HTR-8/SVneo (cell line): ENCODE data around the gene MYO1E.
"Not testable (repeated sequence)": the region's sequence is repeated elsewhere in the genome, so short reads cannot be mapped to it uniquely, and the experiment has no call there.

ENCODE experiments used
- DNase-seq: peaks from one replicate; pipeline ENCODE4 v3.0.0; 2011; ENCODE audit warnings: low spot score, mixed read lengths; ENCODE audit not compliant: insufficient read length
- FAIRE-seq: peaks from 2 replicates; lab custom pipeline; 2011; peaks lifted over from hg19 to GRCh38; lab: Jason Lieb, UNC

The MYO1E gene

GRCh38 chr15:59388670-59389069 lies 16.0 kb upstream of the MYO1E start:
- DNase-seq (peak; percentile 51), FAIRE-seq (no peak)

- not testable (repeated sequence) for FAIRE-seq, DNase-seq
Observed at GRCh38 chr15:59387196-59387878, 14.7 kb upstream of the MYO1E start.

- no peak for DNase-seq
- no peak for FAIRE-seq
Observed at GRCh38 chr15:59385171-59385570, 12.5 kb upstream of the MYO1E start.

- DNase-seq (no peak), FAIRE-seq (no peak)
Observed at GRCh38 chr15:59384507-59384906, 11.8 kb upstream of the MYO1E start.

- FAIRE-seq (no peak), DNase-seq (no peak)
Observed at GRCh38 chr15:59380902-59381610, 8.4 kb upstream of the MYO1E start.

GRCh38 chr15:59379531-59379930 lies 6.9 kb upstream of the MYO1E start:
- no peak for FAIRE-seq
- no peak for DNase-seq

GRCh38 chr15:59378855-59379254 lies 6.2 kb upstream of the MYO1E start:
- FAIRE-seq (no peak), DNase-seq (no peak)

GRCh38 chr15:59377924-59378323 lies 5.3 kb upstream of the MYO1E start:
- FAIRE-seq = no peak
- no peak for DNase-seq

GRCh38 chr15:59376733-59377132 lies 4.1 kb upstream of the MYO1E start:
- DNase-seq = no peak
- no peak for FAIRE-seq

GRCh38 chr15:59373215-59373614 lies 544 bp upstream of the MYO1E start:
- FAIRE-seq = no peak
- no peak for DNase-seq

GRCh38 chr15:59371458-59372351 lies 966 bp downstream of the MYO1E start:
- no peak for FAIRE-seq
- DNase-seq = no peak

GRCh38 chr15:59369597-59369996 lies 3.1 kb downstream of the MYO1E start:
- DNase-seq (no peak), FAIRE-seq (no peak)

GRCh38 chr15:59367022-59367451 lies 5.6 kb downstream of the MYO1E start:
- no peak for FAIRE-seq

GRCh38 chr15:59366333-59367021 lies 6.2 kb downstream of the MYO1E start:
- FAIRE-seq (no peak), DNase-seq (no peak)

More at GRCh38 chr15:59367022-59367451, 5.6 kb downstream of the MYO1E start:
- DNase-seq = no peak

- DNase-seq (no peak), FAIRE-seq (no peak)
Observed at GRCh38 chr15:59364248-59364647, 8.4 kb downstream of the MYO1E start.

- FAIRE-seq (no peak), DNase-seq (no peak)
Observed at GRCh38 chr15:59362331-59362730, 10.3 kb downstream of the MYO1E start.

- DNase-seq (no peak), FAIRE-seq (no peak)
Observed at GRCh38 chr15:59360896-59361295, 11.8 kb downstream of the MYO1E start.

- DNase-seq (no peak), FAIRE-seq (no peak)
Observed at GRCh38 chr15:59360305-59360704, 12.4 kb downstream of the MYO1E start.

GRCh38 chr15:59355730-59356129 lies 16.9 kb downstream of the MYO1E start:
- no peak for DNase-seq
- FAIRE-seq = no peak

- FAIRE-seq = no peak
Observed at GRCh38 chr15:59354417-59355031, 18.1 kb downstream of the MYO1E start.

More at GRCh38 chr15:59354417-59355031, 18.1 kb downstream of the MYO1E start:
- DNase-seq = no peak
